ENCODE measurements around the gene ALG13.

DNA sequence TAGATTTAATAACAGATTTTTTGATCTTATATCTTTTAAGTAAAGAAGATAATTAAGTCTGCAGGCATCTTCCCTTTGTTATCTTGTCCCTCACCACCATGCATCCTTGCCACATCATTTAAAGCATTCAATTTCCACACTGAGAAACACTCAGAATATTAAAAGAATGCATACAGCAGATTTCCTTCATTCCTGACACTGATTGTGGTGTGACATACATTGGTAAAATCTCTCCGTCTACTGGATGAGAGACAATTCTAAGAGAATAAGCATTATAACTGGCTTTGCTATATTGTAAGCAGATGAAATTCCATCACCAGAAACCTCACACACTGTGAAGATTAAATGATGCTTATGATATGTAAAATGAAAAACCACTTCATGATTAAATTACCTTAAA is 97.6 kb downstream of the ALG13 start:
- TF ChIP-seq, protein P1, sequence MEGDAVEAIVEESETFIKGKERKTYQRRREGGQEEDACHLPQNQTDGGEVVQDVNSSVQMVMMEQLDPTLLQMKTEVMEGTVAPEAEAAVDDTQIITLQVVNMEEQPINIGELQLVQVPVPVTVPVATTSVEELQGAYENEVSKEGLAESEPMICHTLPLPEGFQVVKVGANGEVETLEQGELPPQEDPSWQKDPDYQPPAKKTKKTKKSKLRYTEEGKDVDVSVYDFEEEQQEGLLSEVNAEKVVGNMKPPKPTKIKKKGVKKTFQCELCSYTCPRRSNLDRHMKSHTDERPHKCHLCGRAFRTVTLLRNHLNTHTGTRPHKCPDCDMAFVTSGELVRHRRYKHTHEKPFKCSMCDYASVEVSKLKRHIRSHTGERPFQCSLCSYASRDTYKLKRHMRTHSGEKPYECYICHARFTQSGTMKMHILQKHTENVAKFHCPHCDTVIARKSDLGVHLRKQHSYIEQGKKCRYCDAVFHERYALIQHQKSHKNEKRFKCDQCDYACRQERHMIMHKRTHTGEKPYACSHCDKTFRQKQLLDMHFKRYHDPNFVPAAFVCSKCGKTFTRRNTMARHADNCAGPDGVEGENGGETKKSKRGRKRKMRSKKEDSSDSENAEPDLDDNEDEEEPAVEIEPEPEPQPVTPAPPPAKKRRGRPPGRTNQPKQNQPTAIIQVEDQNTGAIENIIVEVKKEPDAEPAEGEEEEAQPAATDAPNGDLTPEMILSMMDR (IDR thresholded peaks at IDR 0.05; ENCODE audit: low read length) = no peak
- no peak for TF ChIP-seq EZH2phosphoT487 (IDR thresholded peaks at IDR 0.05; ENCODE audit: low read length)
